HL-60 (cell line): ENCODE data around the gene GTF3C5.

ENCODE experiments used
- GABPA ChIP-seq: IDR thresholded peaks from 2 replicates; pipeline ENCODE4 v1.6.1; 2012; ENCODE audit warnings: low read depth
- POLR2AphosphoS5 ChIP-seq: IDR thresholded peaks from 2 replicates; pipeline ENCODE4 v1.6.1; 2012; ENCODE audit warnings: low read depth
- TF ChIP-seq, protein P1 (sequence below): IDR thresholded peaks from one replicate; pipeline ENCODE4 v1.5.1; 2011; ENCODE audit warnings: low read length, control low read depth, inconsistent platforms; ENCODE audit not compliant: insufficient read depth
- TF ChIP-seq, protein P2 (sequence below): IDR thresholded peaks from 2 replicates; pipeline ENCODE4 v1.6.1; 2012; ENCODE audit warnings: low read depth; ENCODE audit not compliant: insufficient replicate concordance

DNA sequence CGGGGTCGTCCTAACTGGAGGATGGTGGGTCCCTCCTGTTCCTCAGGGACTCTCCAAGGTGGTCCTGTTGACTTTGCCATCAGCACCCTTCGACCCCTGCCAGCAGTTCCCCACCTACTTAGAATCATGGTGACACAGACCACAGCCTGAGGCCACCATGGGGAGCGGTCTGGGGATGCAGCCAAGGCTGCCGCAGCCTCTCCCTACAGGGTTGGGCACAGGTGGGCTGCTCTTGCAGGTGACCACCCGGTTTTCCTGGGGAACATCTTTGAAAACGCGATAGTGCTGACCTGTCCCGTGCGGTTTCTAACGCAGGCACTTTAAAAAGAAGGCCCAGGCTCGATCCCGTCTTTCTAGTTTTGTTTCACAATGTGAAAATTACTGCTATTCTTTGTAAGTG is 18.2 kb downstream of the GTF3C5 start:
- TF ChIP-seq, protein P1, sequence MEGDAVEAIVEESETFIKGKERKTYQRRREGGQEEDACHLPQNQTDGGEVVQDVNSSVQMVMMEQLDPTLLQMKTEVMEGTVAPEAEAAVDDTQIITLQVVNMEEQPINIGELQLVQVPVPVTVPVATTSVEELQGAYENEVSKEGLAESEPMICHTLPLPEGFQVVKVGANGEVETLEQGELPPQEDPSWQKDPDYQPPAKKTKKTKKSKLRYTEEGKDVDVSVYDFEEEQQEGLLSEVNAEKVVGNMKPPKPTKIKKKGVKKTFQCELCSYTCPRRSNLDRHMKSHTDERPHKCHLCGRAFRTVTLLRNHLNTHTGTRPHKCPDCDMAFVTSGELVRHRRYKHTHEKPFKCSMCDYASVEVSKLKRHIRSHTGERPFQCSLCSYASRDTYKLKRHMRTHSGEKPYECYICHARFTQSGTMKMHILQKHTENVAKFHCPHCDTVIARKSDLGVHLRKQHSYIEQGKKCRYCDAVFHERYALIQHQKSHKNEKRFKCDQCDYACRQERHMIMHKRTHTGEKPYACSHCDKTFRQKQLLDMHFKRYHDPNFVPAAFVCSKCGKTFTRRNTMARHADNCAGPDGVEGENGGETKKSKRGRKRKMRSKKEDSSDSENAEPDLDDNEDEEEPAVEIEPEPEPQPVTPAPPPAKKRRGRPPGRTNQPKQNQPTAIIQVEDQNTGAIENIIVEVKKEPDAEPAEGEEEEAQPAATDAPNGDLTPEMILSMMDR: no peak
- TF ChIP-seq POLR2AphosphoS5 (no peak; the same call in none of the 2 replicates), GABPA (no peak)
- TF ChIP-seq, protein P2, sequence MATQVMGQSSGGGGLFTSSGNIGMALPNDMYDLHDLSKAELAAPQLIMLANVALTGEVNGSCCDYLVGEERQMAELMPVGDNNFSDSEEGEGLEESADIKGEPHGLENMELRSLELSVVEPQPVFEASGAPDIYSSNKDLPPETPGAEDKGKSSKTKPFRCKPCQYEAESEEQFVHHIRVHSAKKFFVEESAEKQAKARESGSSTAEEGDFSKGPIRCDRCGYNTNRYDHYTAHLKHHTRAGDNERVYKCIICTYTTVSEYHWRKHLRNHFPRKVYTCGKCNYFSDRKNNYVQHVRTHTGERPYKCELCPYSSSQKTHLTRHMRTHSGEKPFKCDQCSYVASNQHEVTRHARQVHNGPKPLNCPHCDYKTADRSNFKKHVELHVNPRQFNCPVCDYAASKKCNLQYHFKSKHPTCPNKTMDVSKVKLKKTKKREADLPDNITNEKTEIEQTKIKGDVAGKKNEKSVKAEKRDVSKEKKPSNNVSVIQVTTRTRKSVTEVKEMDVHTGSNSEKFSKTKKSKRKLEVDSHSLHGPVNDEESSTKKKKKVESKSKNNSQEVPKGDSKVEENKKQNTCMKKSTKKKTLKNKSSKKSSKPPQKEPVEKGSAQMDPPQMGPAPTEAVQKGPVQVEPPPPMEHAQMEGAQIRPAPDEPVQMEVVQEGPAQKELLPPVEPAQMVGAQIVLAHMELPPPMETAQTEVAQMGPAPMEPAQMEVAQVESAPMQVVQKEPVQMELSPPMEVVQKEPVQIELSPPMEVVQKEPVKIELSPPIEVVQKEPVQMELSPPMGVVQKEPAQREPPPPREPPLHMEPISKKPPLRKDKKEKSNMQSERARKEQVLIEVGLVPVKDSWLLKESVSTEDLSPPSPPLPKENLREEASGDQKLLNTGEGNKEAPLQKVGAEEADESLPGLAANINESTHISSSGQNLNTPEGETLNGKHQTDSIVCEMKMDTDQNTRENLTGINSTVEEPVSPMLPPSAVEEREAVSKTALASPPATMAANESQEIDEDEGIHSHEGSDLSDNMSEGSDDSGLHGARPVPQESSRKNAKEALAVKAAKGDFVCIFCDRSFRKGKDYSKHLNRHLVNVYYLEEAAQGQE: no peak
